RWPE2 (cell line): ENCODE measurements around the gene FLNC.

Experiments
- ATAC-seq: fragments of 200-7000 bp; cut with Tn5 transposase; 3 replicates; pipeline ENCODE4 v1.9.1; 2021; ENCODE audit warnings: low read depth
- DNase-seq: peaks from one replicate; pipeline ENCODE4 v3.0.0-alpha.2; 2020; ENCODE audit warnings: low spot score
- H3K27ac ChIP-seq: fragments of 450-650 bp; 2 replicates; pipeline ENCODE4 v1.5.1; 2017; ENCODE audit warnings: mild to moderate bottlenecking; ENCODE audit not compliant: poor library complexity, severe bottlenecking
- H3K27me3 ChIP-seq: fragments of 250-450 bp; sonication (Bioruptor Pico); 2 replicates; pipeline ENCODE4 v1.5.1; 2021; ENCODE audit warnings: mild to moderate bottlenecking, moderate library complexity; ENCODE audit not compliant: insufficient read depth, poor library complexity, severe bottlenecking
- H3K36me3 ChIP-seq: fragments of 250-450 bp; sonication (Bioruptor Pico); 2 replicates; pipeline ENCODE4 v1.5.1; 2020; ENCODE audit warnings: low read depth, mild to moderate bottlenecking, moderate library complexity
- H3K4me1 ChIP-seq: fragments of 250-450 bp; sonication (Bioruptor Pico); 2 replicates; pipeline ENCODE4 v1.5.1; 2021; ENCODE audit warnings: mild to moderate bottlenecking, moderate library complexity; ENCODE audit not compliant: insufficient read depth, poor library complexity, severe bottlenecking
- H3K4me3 ChIP-seq: fragments of 250-450 bp; sonication (Bioruptor Pico); 2 replicates; pipeline ENCODE4 v1.5.1; 2021; ENCODE audit warnings: mild to moderate bottlenecking, moderate library complexity; ENCODE audit not compliant: severe bottlenecking
- H3K9me3 ChIP-seq: fragments of 250-450 bp; sonication (Bioruptor Pico); 2 replicates; pipeline ENCODE4 v1.5.1; 2021; ENCODE audit warnings: mild to moderate bottlenecking, moderate library complexity; ENCODE audit not compliant: severe bottlenecking
- TF ChIP-seq, protein P1 (sequence below): fragments of 450-650 bp; IDR thresholded peaks from one replicate; pipeline ENCODE4 v1.5.1; 2017; ENCODE audit warnings: mild to moderate bottlenecking, moderate library complexity; ENCODE audit not compliant: poor library complexity, severe bottlenecking

FLNC gene

DNA sequence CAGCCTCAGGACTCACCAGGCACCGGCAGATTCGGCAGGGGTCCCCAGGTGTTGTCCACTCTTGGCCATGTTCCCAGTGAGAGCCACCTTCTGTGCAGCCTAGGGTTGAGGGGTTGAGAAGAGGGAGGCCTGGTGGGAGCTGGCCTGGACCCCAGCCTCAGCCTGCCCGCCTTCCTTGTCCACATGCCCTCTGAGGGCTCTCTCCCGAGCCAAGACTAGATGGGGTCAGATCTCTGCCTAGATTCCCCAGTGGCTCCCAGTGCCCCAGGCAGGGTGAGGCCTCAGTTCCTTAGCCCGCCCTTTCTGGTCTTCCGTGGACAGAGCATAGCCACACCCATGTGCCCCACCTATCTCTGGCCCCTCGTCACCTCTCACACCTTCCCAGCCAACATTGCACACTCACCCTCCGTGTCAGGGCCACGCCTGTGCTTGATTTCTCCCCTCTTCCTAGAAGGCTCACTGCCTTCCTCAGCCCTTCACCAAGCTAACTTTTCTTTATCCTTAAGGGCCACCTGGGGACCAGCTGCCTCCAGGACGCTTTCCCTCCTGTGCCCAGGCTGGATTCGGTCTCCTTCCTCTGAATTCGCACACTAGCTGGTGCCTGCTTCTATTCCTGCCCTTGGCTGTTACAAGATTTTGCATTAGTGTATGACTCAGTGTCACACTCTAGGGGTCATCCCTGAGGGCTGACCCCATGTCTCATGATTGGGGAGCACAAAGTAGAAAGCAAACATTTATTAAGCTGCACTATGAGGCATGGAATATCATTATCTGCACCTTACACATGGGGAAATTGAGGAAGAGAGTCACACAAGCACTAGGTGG, 72.8 kb downstream of the FLNC start:
- H3K27me3 ChIP-seq = no peaks in the 10 kb centered on the region
- no peak for DNase-seq
- H3K36me3 ChIP-seq = no peaks in the 10 kb centered on the region
- H3K27ac ChIP-seq = no peak overlapping the region
- peak; percentile 32; the same call in 2 of the 3 replicates for ATAC-seq
- no peaks in the 10 kb centered on the region for H3K9me3 ChIP-seq
- no peak overlapping the region for H3K4me3 ChIP-seq
- peaks cover 12% of the 10 kb centered on the region for H3K4me1 ChIP-seq
- TF ChIP-seq, protein P1, sequence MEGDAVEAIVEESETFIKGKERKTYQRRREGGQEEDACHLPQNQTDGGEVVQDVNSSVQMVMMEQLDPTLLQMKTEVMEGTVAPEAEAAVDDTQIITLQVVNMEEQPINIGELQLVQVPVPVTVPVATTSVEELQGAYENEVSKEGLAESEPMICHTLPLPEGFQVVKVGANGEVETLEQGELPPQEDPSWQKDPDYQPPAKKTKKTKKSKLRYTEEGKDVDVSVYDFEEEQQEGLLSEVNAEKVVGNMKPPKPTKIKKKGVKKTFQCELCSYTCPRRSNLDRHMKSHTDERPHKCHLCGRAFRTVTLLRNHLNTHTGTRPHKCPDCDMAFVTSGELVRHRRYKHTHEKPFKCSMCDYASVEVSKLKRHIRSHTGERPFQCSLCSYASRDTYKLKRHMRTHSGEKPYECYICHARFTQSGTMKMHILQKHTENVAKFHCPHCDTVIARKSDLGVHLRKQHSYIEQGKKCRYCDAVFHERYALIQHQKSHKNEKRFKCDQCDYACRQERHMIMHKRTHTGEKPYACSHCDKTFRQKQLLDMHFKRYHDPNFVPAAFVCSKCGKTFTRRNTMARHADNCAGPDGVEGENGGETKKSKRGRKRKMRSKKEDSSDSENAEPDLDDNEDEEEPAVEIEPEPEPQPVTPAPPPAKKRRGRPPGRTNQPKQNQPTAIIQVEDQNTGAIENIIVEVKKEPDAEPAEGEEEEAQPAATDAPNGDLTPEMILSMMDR = no peak

DNA sequence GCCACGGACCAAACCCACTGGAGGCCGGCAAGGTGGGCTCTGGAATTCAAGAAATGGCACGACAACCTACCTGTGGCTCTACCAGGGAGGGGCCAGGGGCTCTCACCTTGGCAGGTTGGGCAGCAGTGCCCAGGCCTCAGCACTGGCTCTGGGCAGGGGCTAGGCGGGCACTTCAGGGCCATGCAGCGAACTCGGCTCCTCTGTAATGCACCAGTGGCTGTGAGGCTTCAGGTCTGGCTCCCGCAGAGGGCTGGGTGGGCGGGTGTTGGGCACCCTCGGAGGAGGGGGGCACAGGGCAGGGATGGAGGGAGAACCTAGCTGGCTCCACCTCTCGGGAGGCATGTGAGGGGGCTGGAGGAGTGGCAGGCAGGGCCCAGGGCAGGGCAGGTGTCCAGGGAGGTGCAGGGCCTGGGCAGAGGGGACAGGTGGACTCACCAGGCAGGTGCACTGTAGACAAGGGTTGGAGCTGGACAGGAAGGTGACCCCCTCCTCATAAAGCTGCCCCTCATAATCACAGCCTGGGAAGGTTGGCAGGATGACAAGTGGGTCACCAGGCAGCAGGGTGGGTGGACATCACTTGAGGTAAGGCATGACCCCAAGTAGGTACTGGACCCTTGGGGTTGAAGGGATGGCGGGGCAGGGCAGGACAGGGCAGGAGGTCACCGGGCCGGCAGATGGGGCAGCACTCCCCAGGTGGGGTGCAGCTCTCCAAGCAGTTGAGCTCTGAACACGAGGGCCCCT, 73.6 kb downstream of the FLNC start:
- peak; percentile 47 for DNase-seq
- H3K36me3 ChIP-seq = no peaks in the 10 kb centered on the region

DNA sequence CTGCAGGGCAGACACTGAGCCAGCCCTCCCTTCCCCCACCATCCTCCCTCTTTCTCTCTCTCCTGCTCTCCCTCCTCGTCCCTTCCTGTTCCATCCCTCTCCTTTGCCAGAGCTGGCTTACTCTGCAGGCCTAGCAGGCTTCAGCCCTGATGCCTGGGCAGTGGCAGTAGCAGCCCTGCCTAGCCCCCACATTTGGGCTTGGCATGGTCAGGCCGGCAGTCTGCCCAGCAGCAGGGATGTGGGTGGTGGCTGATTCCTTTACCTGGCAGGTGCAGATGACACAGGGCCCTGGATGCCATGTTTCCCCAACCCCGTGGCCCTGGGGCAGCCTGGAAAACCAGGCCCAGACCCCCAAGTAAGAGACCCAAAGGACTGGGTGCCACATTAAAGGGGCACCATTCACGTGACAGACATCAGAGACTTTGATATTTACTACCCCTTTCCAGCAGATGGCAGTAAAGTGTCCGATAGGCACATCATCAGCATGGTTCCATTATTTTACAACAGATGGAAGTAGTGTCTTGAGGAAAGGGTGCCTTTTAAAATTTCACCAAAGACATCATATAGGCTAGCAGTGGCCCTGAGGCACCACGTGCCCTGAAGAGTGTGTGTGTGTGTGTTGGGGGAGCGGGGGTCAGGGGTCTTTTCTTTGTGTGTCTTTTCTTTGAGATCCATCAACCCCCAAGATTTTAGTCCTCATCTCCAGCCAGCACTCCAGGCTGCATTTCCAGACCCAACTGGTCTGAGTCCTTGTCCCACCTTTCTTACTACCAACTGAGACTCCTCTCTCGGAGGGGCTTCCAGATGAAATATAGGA, 74.4 kb downstream of the FLNC start:
- peak; percentile 51; the same call in 2 of the 3 replicates for ATAC-seq
- H3K36me3 ChIP-seq = no peaks in the 10 kb centered on the region
- H3K4me3 ChIP-seq = no peak overlapping the region
- H3K27ac ChIP-seq = no peak overlapping the region
- peaks cover 4% of the 10 kb centered on the region for H3K4me1 ChIP-seq
- peak; percentile 27 for DNase-seq
- TF ChIP-seq, protein P1 = peak; percentile 78
- no peaks in the 10 kb centered on the region for H3K9me3 ChIP-seq
- no peaks in the 10 kb centered on the region for H3K27me3 ChIP-seq

More for the DNA sequence above, 73.6 kb downstream of the FLNC start:
- ATAC-seq = no peak
- Histone ChIP-seq H3K27ac (no peak overlapping the region), H3K4me3 (no peak overlapping the region), H3K27me3 (no peaks in the 10 kb centered on the region), H3K9me3 (no peaks in the 10 kb centered on the region), H3K4me1 (peaks cover 4% of the 10 kb centered on the region)
- TF ChIP-seq, protein P1 = no peak

DNA sequence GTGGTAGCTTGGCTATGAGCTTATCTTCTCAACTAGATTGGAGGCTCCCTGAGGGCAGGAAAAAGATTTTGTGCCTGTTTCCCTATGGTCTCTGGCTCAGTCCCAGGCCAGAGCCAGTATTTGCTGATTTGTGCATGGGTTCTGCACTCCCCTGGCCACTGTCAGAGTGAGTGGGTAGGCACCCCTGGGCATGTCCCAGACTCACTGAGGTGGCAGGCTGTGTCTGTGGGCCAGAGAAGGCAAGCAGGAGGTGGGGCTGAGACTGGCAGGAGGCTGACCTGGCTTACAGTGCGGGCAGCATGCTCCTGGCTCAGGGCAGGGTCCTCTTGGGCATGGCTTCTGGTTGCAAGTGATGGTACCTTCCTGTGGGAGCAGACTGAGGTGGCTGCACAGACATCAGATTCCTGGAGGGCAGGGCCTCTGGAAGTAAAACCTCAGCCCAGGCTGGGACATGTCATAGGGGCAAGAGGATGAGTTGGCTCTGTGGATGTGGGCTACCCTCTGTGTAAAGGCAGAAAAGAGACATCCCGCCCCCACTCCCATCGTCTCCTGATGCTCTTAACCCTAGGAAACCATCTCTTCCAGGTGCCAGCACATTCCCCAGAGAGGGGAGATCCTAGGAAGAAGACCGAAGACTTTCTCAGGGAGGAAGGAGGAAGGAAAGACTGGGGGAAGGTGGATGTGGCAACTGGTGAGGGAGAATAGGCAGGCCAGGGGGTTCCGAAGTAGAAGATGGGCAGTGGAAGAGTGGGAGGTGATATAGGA, 76.0 kb downstream of the FLNC start:
- Histone ChIP-seq H3K27ac (no peak overlapping the region), H3K4me3 (no peak overlapping the region), H3K36me3 (no peaks in the 10 kb centered on the region), H3K27me3 (peaks cover 7% of the 10 kb centered on the region), H3K9me3 (no peaks in the 10 kb centered on the region), H3K4me1 (peaks cover 4% of the 10 kb centered on the region)
- ATAC-seq = no peak
- TF ChIP-seq, protein P1 = no peak
- peak; percentile 40 for DNase-seq
